B cell (primary cell): ENCODE results near the gene C4BPA. TPM values are rescaled to one million over a fixed set of nuclear protein-coding genes. Genes with fewer than 3 reads are reported as not detected.

Experiments
- ATAC-seq: fragments of 200-7000 bp; cut with Tn5 transposase; one replicate; pipeline ENCODE4 v1.10.0; 2021; ENCODE audit warnings: low read depth, mild to moderate bottlenecking, moderate number of reproducible peaks, moderate library complexity
- CTCF ChIA-PET: fragments of 350-600 bp; sonication (Branson Sonifier 250); formaldehyde crosslinking; loops from one replicate; lab custom pipeline; 2021; ENCODE audit warnings: antibody characterized with exemption, inconsistent platforms; lab: Charles Lee
- POLR2A ChIA-PET: fragments of 350-600 bp; sonication (Branson Sonifier 250); formaldehyde crosslinking; loops from one replicate; lab custom pipeline; 2021; ENCODE audit warnings: antibody characterized with exemption; lab: Charles Lee
- DNase-seq: peaks from one replicate; pipeline ENCODE4 v3.0.0; 2013
- H2AFZ ChIP-seq: 2 replicates; pipeline ENCODE4 v1.6.1; 2012; ENCODE audit warnings: mild to moderate bottlenecking, low read depth, low read length; ENCODE audit not compliant: insufficient read depth, poor library complexity, severe bottlenecking
- H3K27ac ChIP-seq, 2 donors: 1 replicate in 1 of 2; 2 replicates in 1 of 2; pipeline ENCODE4 v1.5.1; 2012 to 2013; ENCODE audit warnings: low read length in 2 of 2, mild to moderate bottlenecking in 2 of 2, moderate library complexity in 1 of 2
- H3K27me3 ChIP-seq, 4 experiments: fragments of 200-600 bp in 1 of 4; sonication (generic) in 1 of 4; replicated peaks in 1 of 4; 1 replicate in 2 of 4; 2 replicates in 2 of 4; pipeline versions ENCODE4 v1.6.1 to v1.7.0; 2013 to 2016; ENCODE audit warnings: low read length in 3 of 4, mild to moderate bottlenecking in 2 of 4, mixed read lengths in 1 of 4, moderate library complexity in 1 of 4; ENCODE audit not compliant: insufficient read depth in 4 of 4, control insufficient read depth in 3 of 4; ENCODE audit errors: control extremely low read depth in 1 of 4
- H3K36me3 ChIP-seq, 2 experiments: replicated peaks in 1 of 2; 1 replicate in 1 of 2; 2 replicates in 1 of 2; pipeline versions ENCODE4 v1.6.1 to v1.7.1; 2013; ENCODE audit warnings: low read length in 1 of 2; ENCODE audit not compliant: insufficient read depth in 2 of 2, control insufficient read depth in 1 of 2; ENCODE audit errors: control extremely low read depth in 1 of 2, extremely low read depth in 1 of 2
- H3K4me1 ChIP-seq, 2 donors: fragments of 200-600 bp in 1 of 2; sonication (generic) in 1 of 2; 1 replicate in 1 of 2; 2 replicates in 1 of 2; pipeline versions ENCODE4 v1.5.1 to v1.6.1; 2013 to 2017; ENCODE audit warnings: low read length in 2 of 2; ENCODE audit not compliant: control insufficient read depth in 2 of 2, insufficient read depth in 2 of 2
- H3K4me2 ChIP-seq: replicated peaks from 2 replicates; pipeline ENCODE3; 2012; ENCODE audit warnings: mild to moderate bottlenecking, low read depth, low read length; ENCODE audit not compliant: poor library complexity, severe bottlenecking
- H3K4me3 ChIP-seq, 5 experiments: fragments of 200-600 bp in 1 of 5; sonication (generic) in 1 of 5; 1 replicate in 3 of 5; 2 replicates in 2 of 5; pipeline versions ENCODE4 v1.5.1 to v1.7.0; 2011 to 2016; ENCODE audit warnings: low read length in 4 of 5, mild to moderate bottlenecking in 4 of 5, low read depth in 2 of 5, control low read depth in 1 of 5, moderate library complexity in 1 of 5; ENCODE audit not compliant: insufficient read depth in 1 of 5; ENCODE audit errors: control extremely low read depth in 1 of 5, extremely low read depth in 1 of 5
- H3K79me2 ChIP-seq: fragments of 200-600 bp; sonication (generic); one replicate; pipeline ENCODE4 v1.6.0; 2016; ENCODE audit warnings: low read length; ENCODE audit not compliant: control insufficient read depth, insufficient read depth
- H3K9ac ChIP-seq: fragments of 200-600 bp; sonication (generic); 2 replicates; pipeline ENCODE4 v1.6.1; 2017; ENCODE audit warnings: mild to moderate bottlenecking, low read length, moderate library complexity
- H3K9me3 ChIP-seq, 3 donors: one replicate each; pipeline versions ENCODE4 v1.6.1 to v1.7.1; 2013; ENCODE audit warnings: low read length in 2 of 3; ENCODE audit not compliant: control insufficient read depth in 2 of 3, insufficient read depth in 1 of 3; ENCODE audit errors: control extremely low read depth in 1 of 3
- H4K20me1 ChIP-seq: 2 replicates; pipeline ENCODE4 v1.6.0; 2012; ENCODE audit warnings: mild to moderate bottlenecking, low read length; ENCODE audit not compliant: insufficient read depth, control insufficient read depth, poor library complexity, severe bottlenecking
- H3K27ac Mint-ChIP-seq: one replicate; pipeline ENCODE4 v1.8.0; 2021; ENCODE audit warnings: mixed read lengths
- H3K27me3 Mint-ChIP-seq: one replicate; pipeline ENCODE4 v1.8.0; 2021; ENCODE audit warnings: mixed read lengths
- H3K4me1 Mint-ChIP-seq: one replicate; pipeline ENCODE4 v1.8.0; 2021; ENCODE audit warnings: mixed read lengths
- H3K4me3 Mint-ChIP-seq: one replicate; pipeline ENCODE4 v1.8.0; 2021; ENCODE audit warnings: mixed read lengths
- H3K9me3 Mint-ChIP-seq: one replicate; pipeline ENCODE4 v1.8.0; 2022; ENCODE audit warnings: mixed read lengths; ENCODE audit not compliant: insufficient read depth
- CTCF ChIP-seq: fragments of 200-600 bp; IDR thresholded peaks from one replicate; pipeline ENCODE4 v1.8.0; 2022; ENCODE audit warnings: antibody characterized with exemption, mild to moderate bottlenecking
- EZH2 ChIP-seq: IDR thresholded peaks from 2 replicates; pipeline ENCODE4 v1.6.1; 2012; ENCODE audit warnings: borderline replicate concordance, low read depth, mild to moderate bottlenecking, moderate library complexity, low read length; ENCODE audit not compliant: insufficient read depth, poor library complexity, severe bottlenecking
- WGBS: methylation state at CpG from one replicate; pipeline ENCODE4 v1.1.5; 2013; ENCODE audit warnings: missing lambda C conversion rate; ENCODE audit not compliant: insufficient coverage; 5-methylcytosine and 5-hydroxymethylcytosine counted together
- intact Hi-C: fragments of 100-400 bp; cut with micrococcal nuclease; formaldehyde crosslinking; loops from one replicate; pipeline ENCODE4 v1.10.0; 2022
- polyA plus RNA-seq: library from polyadenylated mRNA; depleted of rRNA; stranded (reverse); fragments of >200 nt; gene quantifications from 2 replicates; pipeline ENCODE4 v1.2.3, GENCODE V29; 2012
- total RNA-seq, 2 donors: library from RNA; stranded (reverse); fragments of 120-200 nt in 1 of 2; gene quantifications; 1 replicate in 1 of 2; 2 replicates in 1 of 2; pipeline versions ENCODE4 v1.2.3 to v1.2.4, GENCODE V29; 2013 to 2022

Gene C4BPA
- total and polyA plus RNA-seq, 2 donors (not counting 1 experiment from before 2014, with no cell fraction given) = not detected

- H3K9ac ChIP-seq = no peak overlapping the region
- no peak overlapping the region for H3K4me2 ChIP-seq
- no peaks in the 10 kb centered on the region for H3K36me3 ChIP-seq
- peaks cover 1% of the 10 kb centered on the region for H3K4me1 Mint-ChIP-seq
- ATAC-seq (no peak), DNase-seq (no peak)
- no peak overlapping the region for H3K4me3 Mint-ChIP-seq
- no peaks in the 10 kb centered on the region for H4K20me1 ChIP-seq
- H2AFZ ChIP-seq = no peak overlapping the region
- no peak overlapping the region for H3K4me3 ChIP-seq
- peaks cover 0 to 2% (median 1%) of the 10 kb centered on the region in 3 donors for H3K9me3 ChIP-seq
- peaks cover 3% of the 10 kb centered on the region for H3K27me3 Mint-ChIP-seq
- H3K9me3 Mint-ChIP-seq = peaks cover 7% of the 10 kb centered on the region
- no CpG with 5 or more reads among the region's 1 CpG for WGBS
- no peak overlapping the region for H3K27ac Mint-ChIP-seq
- no peak overlapping the region for H3K27ac ChIP-seq
- H3K27me3 ChIP-seq = no peaks in the 10 kb centered on the region
- POLR2A ChIA-PET = no interaction called here
- intact Hi-C loops = no loop called here
- CTCF ChIA-PET = interaction anchor here (0.7 to 1.1 kb wide), 2 partner anchors 104 to 301 kb away, joined by 3 read pairs; no protein-coding TSS in a partner anchor
- TF ChIP-seq CTCF (no peak), EZH2 (no peak)
- H3K4me1 ChIP-seq = no peaks in the 10 kb centered on the region
- H3K79me2 ChIP-seq = no peaks in the 10 kb centered on the region
These were observed 84.9 kb downstream of the C4BPA start for GRCh38 chr1:207188901-207189300.

GRCh38 chr1:207191061-207191460 lies 87.0 kb downstream of the C4BPA start:
- Histone ChIP-seq H3K79me2 (no peaks in the 10 kb centered on the region), H3K27ac (no peak overlapping the region), H3K4me3 (no peak overlapping the region), H3K36me3 (no peaks in the 10 kb centered on the region), H3K9ac (no peak overlapping the region), H3K4me2 (no peak overlapping the region), H4K20me1 (no peaks in the 10 kb centered on the region), H2AFZ (no peak overlapping the region), H3K4me1 (peaks cover 0 to 1% of the 10 kb centered on the region in 2 donors), H3K27me3 (peaks cover 0 to 10% (median 2%) of the 10 kb centered on the region in 4 experiments), H3K9me3 (peaks cover 2 to 3% (median 3%) of the 10 kb centered on the region in 3 donors)
- ATAC-seq = no peak
- Mint-ChIP-seq H3K9me3 (peaks cover 7% of the 10 kb centered on the region), H3K27ac (no peak overlapping the region), H3K4me1 (no peaks in the 10 kb centered on the region), H3K27me3 (peaks cover 12% of the 10 kb centered on the region), H3K4me3 (no peak overlapping the region)
- CTCF ChIA-PET = no interaction called here
- TF ChIP-seq EZH2 (no peak), CTCF (no peak)
- no peak for DNase-seq
- intact Hi-C loops = no loop called here
- POLR2A ChIA-PET = no interaction called here
